SH-SY5Y (cell line): Measurements from ENCODE around the gene KCNK5.

Experiments
- GATA2 ChIP-seq: IDR thresholded peaks from 2 replicates; pipeline ENCODE4 v1.6.1; 2011; ENCODE audit warnings: mild to moderate bottlenecking, low read depth, low read length
- GATA3 ChIP-seq: IDR thresholded peaks from 2 replicates; pipeline ENCODE4 v1.6.1; 2011; ENCODE audit warnings: low read depth, mild to moderate bottlenecking, low read length, moderate library complexity

The KCNK5 gene

GRCh38 chr6:39228992-39229767, at the start of gene KCNK5:
KCNK5 (minus strand) TSS chr6:39229475; CDS start chr6:39229111, 364 bp downstream.
- no peak; the same call in 1 of the 2 replicates for TF ChIP-seq GATA2
- TF ChIP-seq GATA3 = no peak

GRCh38 chr6:39276379-39276995, 47.2 kb upstream of the KCNK5 start:
- no peak for TF ChIP-seq GATA3
- TF ChIP-seq GATA2 = no peak

GRCh38 chr6:39274903-39275302, 45.6 kb upstream of the KCNK5 start:
- TF ChIP-seq GATA3 = no peak
- TF ChIP-seq GATA2 = no peak

GRCh38 chr6:39274471-39274870, 45.2 kb upstream of the KCNK5 start:
- TF ChIP-seq GATA2 (no peak), GATA3 (no peak)

- TF ChIP-seq GATA2 (no peak), GATA3 (no peak)
These were observed 44.1 kb upstream of the KCNK5 start for GRCh38 chr6:39273406-39273821.

- TF ChIP-seq GATA3 (no peak), GATA2 (no peak)
These were observed 40.7 kb upstream of the KCNK5 start for GRCh38 chr6:39269961-39270360.

- TF ChIP-seq GATA2 = no peak
- no peak for TF ChIP-seq GATA3
These were observed 39.4 kb upstream of the KCNK5 start for GRCh38 chr6:39268721-39269120.

- TF ChIP-seq GATA2 (no peak), GATA3 (no peak)
These were observed 38.9 kb upstream of the KCNK5 start for GRCh38 chr6:39268171-39268570.

GRCh38 chr6:39266782-39267355, 37.6 kb upstream of the KCNK5 start:
- TF ChIP-seq GATA3 (no peak), GATA2 (no peak)

- TF ChIP-seq GATA2 (no peak), GATA3 (no peak)
These were observed 37.1 kb upstream of the KCNK5 start for GRCh38 chr6:39266375-39266774.

- TF ChIP-seq GATA3 (no peak), GATA2 (no peak)
These were observed 34.2 kb upstream of the KCNK5 start for GRCh38 chr6:39263303-39264037.

GRCh38 chr6:39261751-39262150, 32.5 kb upstream of the KCNK5 start:
- TF ChIP-seq GATA2 (no peak), GATA3 (no peak)

- TF ChIP-seq GATA3 (no peak), GATA2 (no peak)
These were observed 31.7 kb upstream of the KCNK5 start for GRCh38 chr6:39260953-39261352.

- TF ChIP-seq GATA3 (no peak), GATA2 (no peak)
These were observed 31.2 kb upstream of the KCNK5 start for GRCh38 chr6:39260456-39260855.

- TF ChIP-seq GATA3 (no peak), GATA2 (no peak)
These were observed 27.1 kb upstream of the KCNK5 start for GRCh38 chr6:39256294-39256940.

GRCh38 chr6:39254999-39255535, 25.8 kb upstream of the KCNK5 start:
- TF ChIP-seq GATA3 (no peak), GATA2 (no peak)
